Astrocyte (in vitro differentiated cells and primary cell): ENCODE results near the gene NFE2. TPM values are rescaled to one million over a fixed set of nuclear protein-coding genes. Genes with fewer than 3 reads are reported as not detected.

ENCODE experiments used
- DNase-seq: peaks from one replicate; pipeline ENCODE4 v3.0.0-alpha.2; 2010; ENCODE audit warnings: low read depth
- FAIRE-seq: peaks from 2 replicates; lab custom pipeline; 2011; peaks lifted over from hg19 to GRCh38; lab: Jason Lieb, UNC
- H2AFZ ChIP-seq: 2 replicates; pipeline ENCODE4 v1.6.0; 2012; ENCODE audit warnings: low read depth, low read length, inconsistent platforms
- H3K27ac ChIP-seq: 2 replicates; pipeline ENCODE4 v1.5.1; 2011; ENCODE audit warnings: low read depth, low read length, inconsistent platforms
- H3K27me3 ChIP-seq: 2 replicates; pipeline ENCODE4 v1.6.0; 2011; ENCODE audit warnings: low read length, inconsistent platforms; ENCODE audit not compliant: insufficient read depth
- H3K36me3 ChIP-seq: 2 replicates; pipeline ENCODE4 v1.5.1; 2011; ENCODE audit warnings: low read length, inconsistent platforms; ENCODE audit not compliant: insufficient read depth
- H3K4me1 ChIP-seq: 2 replicates; pipeline ENCODE4 v1.5.1; 2011; ENCODE audit warnings: low read length, inconsistent platforms; ENCODE audit not compliant: insufficient read depth
- H3K4me2 ChIP-seq: 2 replicates; pipeline ENCODE4 v1.6.0; 2012; ENCODE audit warnings: low read length, inconsistent platforms
- H3K4me3 ChIP-seq: 2 replicates; pipeline ENCODE4 v1.5.1; 2011; ENCODE audit warnings: low read depth, mild to moderate bottlenecking, low read length, inconsistent platforms; ENCODE audit not compliant: insufficient read depth
- H3K79me2 ChIP-seq: 2 replicates; pipeline ENCODE4 v1.6.0; 2012; ENCODE audit warnings: mild to moderate bottlenecking, low read length, inconsistent platforms; ENCODE audit not compliant: insufficient read depth
- H3K9ac ChIP-seq: 2 replicates; pipeline ENCODE4 v1.6.0; 2012; ENCODE audit warnings: mild to moderate bottlenecking, low read length, inconsistent platforms
- H3K9me3 ChIP-seq: 2 replicates; pipeline ENCODE4 v1.5.1; 2012; ENCODE audit warnings: low read depth, mild to moderate bottlenecking, low read length, inconsistent platforms; ENCODE audit not compliant: insufficient read depth
- H4K20me1 ChIP-seq: 2 replicates; pipeline ENCODE4 v1.6.0; 2012; ENCODE audit warnings: low read length, inconsistent platforms; ENCODE audit not compliant: insufficient read depth
- H3K27ac Mint-ChIP-seq: one replicate; pipeline ENCODE4 v1.8.0; 2021; ENCODE audit warnings: mild to moderate bottlenecking, mixed read lengths; ENCODE audit not compliant: unreplicated experiment
- H3K27me3 Mint-ChIP-seq: one replicate; pipeline ENCODE4 v1.8.0; 2021; ENCODE audit warnings: low read depth, mixed read lengths; ENCODE audit not compliant: unreplicated experiment
- H3K36me3 Mint-ChIP-seq: one replicate; pipeline ENCODE4 v1.8.0; 2021; ENCODE audit warnings: low read depth, mixed read lengths; ENCODE audit not compliant: unreplicated experiment
- H3K4me1 Mint-ChIP-seq: one replicate; pipeline ENCODE4 v1.8.0; 2021; ENCODE audit warnings: low read depth, mixed read lengths; ENCODE audit not compliant: unreplicated experiment
- H3K4me3 Mint-ChIP-seq: one replicate; pipeline ENCODE4 v1.8.0; 2021; ENCODE audit warnings: mild to moderate bottlenecking, moderate library complexity, mixed read lengths; ENCODE audit not compliant: unreplicated experiment
- H3K9me3 Mint-ChIP-seq: one replicate; pipeline ENCODE4 v1.8.0; 2021; ENCODE audit warnings: mild to moderate bottlenecking, mixed read lengths; ENCODE audit not compliant: unreplicated experiment
- CTCF ChIP-seq: IDR thresholded peaks from 2 replicates; pipeline ENCODE4 v1.5.1; 2011; ENCODE audit warnings: low read depth, mild to moderate bottlenecking, inconsistent platforms, low read length, moderate library complexity; ENCODE audit not compliant: insufficient read depth
- EZH2 ChIP-seq: IDR thresholded peaks from 2 replicates; pipeline ENCODE4 v1.6.1; 2012; ENCODE audit warnings: mild to moderate bottlenecking, low read length, inconsistent platforms; ENCODE audit not compliant: insufficient read depth
- total RNA-seq: library from RNA; stranded (reverse); gene quantifications from 2 replicates; pipeline ENCODE4 v1.2.1, GENCODE V29; 2021

Gene NFE2
- total RNA-seq, 1 donor from 2014 or later, result 0.41 TPM

GRCh38 chr12:54296393-54297099 lies 4.3 kb downstream of the NFE2 start:
- no peak overlapping the region for H3K27ac Mint-ChIP-seq
- Histone ChIP-seq H3K27ac (no peak overlapping the region), H3K4me1 (peaks cover 9% of the 10 kb centered on the region), H2AFZ (no peak overlapping the region), H3K4me3 (no peak overlapping the region), H3K9me3 (no peaks in the 10 kb centered on the region), H4K20me1 (no peaks in the 10 kb centered on the region), H3K79me2 (no peaks in the 10 kb centered on the region), H3K27me3 (peaks cover 25% of the 10 kb centered on the region), H3K9ac (no peak overlapping the region), H3K36me3 (no peaks in the 10 kb centered on the region), H3K4me2 (no peak overlapping the region)
- FAIRE-seq (no peak), DNase-seq (no peak)
- H3K9me3 Mint-ChIP-seq, result no peaks in the 10 kb centered on the region
- H3K4me1 Mint-ChIP-seq, result peaks cover 12% of the 10 kb centered on the region
- H3K27me3 Mint-ChIP-seq, result peaks cover 26% of the 10 kb centered on the region
- TF ChIP-seq EZH2 (no peak), CTCF (no peak)
- no peaks in the 10 kb centered on the region for H3K36me3 Mint-ChIP-seq
- no peak overlapping the region for H3K4me3 Mint-ChIP-seq

GRCh38 chr12:54294953-54295566 lies 5.8 kb downstream of the NFE2 start:
- no peak overlapping the region for H3K27ac ChIP-seq
- H3K36me3 ChIP-seq, result no peaks in the 10 kb centered on the region
- no peak overlapping the region for H2AFZ ChIP-seq
- DNase-seq (no peak), FAIRE-seq (no peak)
- Mint-ChIP-seq H3K4me3 (no peak overlapping the region), H3K4me1 (peaks cover 5% of the 10 kb centered on the region), H3K36me3 (peaks cover 2% of the 10 kb centered on the region), H3K27me3 (peaks cover 22% of the 10 kb centered on the region), H3K27ac (no peak overlapping the region), H3K9me3 (no peaks in the 10 kb centered on the region)
- H4K20me1 ChIP-seq, result no peaks in the 10 kb centered on the region
- no peaks in the 10 kb centered on the region for H3K9me3 ChIP-seq
- no peak overlapping the region for H3K4me3 ChIP-seq
- no peaks in the 10 kb centered on the region for H3K4me1 ChIP-seq
- peaks cover 17% of the 10 kb centered on the region for H3K27me3 ChIP-seq
- no peaks in the 10 kb centered on the region for H3K79me2 ChIP-seq
- no peak overlapping the region for H3K9ac ChIP-seq
- TF ChIP-seq CTCF (no peak), EZH2 (no peak)
- no peak overlapping the region for H3K4me2 ChIP-seq
